NCI-H1417 (cell line): Measurements from ENCODE around the gene HPCAL1.

Experiments
- DNase-seq, 3 experiments: peaks; one replicate each; lab custom pipeline; 2025; lab: John Stamatoyannopoulos, UW

HPCAL1 gene

DNA sequence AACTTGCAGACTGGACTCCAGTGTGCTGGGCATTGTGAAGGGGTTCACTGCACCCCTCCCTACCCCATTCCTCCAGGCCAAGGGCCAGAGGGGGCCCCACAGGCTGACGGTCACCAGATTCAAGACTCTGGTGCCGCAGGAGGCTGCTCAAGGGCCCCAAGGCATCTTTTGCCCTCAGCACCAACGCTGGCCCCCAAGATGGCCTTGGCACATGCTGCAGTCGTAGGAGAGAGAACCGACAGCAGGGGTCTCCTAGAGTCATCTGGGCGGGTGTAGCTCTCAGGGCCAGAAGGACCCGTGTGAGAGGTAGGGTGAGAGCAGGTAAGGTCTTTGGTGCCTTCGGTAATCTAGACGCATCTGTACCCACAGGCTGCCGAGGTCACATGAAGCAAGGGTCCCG, 164.1 kb downstream of the HPCAL1 start:
- no peak for DNase-seq

- DNase-seq, result no peak
Observed at GRCh38 chr2:10467401-10467800, 164.7 kb downstream of the HPCAL1 start.

GRCh38 chr2:10469301-10469700, 166.6 kb downstream of the HPCAL1 start:
- DNase-seq, result no peak

DNA sequence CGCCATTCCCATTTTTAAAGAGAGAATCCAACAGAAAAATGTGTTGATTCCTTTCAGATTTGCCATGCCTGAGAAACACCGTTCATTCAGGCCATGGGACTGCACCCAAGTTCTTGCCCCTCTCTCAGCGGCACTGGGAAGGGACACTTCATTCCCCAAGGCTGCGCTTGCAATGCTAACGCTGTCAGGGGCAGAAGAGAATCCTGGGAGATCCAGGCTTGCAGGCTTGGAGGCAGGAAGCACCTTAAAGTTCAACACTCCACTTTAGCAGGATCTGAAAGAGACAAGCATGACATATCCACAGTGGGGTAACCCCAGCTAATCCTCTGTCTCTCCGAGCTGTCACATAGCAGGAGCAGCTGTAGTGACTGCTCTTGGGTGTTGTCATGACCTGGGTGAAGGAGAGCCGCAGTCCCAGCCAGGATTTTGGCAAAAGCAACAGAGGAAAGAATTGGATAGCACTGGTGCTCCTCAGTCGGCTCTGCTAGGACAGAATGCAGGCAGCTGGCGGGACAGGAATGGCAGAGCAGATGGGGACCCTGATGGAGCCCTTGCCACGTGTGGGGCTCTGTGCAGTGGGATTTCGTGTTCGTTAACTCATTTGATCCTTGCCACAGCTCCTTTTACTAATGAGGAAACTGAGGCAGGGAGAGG, 167.4 kb downstream of the HPCAL1 start:
- no peak for DNase-seq

GRCh38 chr2:10471046-10471571, 168.4 kb downstream of the HPCAL1 start:
- DNase-seq, result no peak

DNA sequence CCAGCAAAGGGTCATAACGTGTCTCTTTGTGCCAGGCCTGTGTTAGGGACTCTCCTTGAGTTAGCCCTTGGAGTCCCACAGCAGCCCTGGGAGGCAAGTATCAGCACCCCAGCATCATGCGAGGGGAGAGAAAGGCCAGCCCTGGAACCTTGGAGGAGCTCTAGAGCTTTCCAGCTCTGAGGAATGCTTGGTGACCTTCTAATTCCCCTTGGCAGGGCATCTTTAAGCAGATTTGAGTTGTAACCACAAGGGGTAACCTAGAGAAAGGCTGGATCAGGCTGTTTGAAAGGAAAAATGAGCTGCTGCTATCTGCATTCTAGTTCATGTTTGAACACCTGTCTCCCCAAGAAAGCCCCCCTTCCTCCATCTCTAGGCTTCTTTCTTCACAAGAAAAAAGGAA, 169.3 kb downstream of the HPCAL1 start:
- DNase-seq, result no peak

- DNase-seq, result no peak
Observed at GRCh38 chr2:10473121-10473756, 170.5 kb downstream of the HPCAL1 start.

DNA sequence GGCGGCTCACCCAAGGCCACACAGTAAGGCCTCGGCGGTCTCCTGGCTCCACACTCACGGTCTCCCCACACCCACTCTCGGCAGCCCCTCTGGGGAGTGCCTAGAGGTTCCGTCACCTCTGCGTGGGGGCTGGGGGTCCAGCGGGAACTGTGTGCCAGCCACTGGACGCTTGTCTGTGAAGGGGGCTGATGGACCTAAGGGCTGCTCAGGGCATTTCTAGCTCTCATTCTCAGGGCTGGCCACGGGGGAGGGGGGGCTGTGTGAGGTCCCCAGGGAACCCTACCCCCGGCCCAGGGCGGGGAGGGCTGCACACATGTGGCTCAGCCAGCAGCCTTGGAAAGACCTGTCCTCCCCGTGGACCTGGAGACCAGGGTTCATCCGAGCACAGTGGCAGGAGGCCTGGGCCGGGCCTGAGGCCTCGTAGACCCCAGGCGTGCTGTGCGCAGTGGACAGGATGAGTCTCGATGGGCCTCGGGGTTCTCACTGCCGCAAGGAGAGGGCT, 172.6 kb downstream of the HPCAL1 start:
- DNase-seq, result no peak

DNA sequence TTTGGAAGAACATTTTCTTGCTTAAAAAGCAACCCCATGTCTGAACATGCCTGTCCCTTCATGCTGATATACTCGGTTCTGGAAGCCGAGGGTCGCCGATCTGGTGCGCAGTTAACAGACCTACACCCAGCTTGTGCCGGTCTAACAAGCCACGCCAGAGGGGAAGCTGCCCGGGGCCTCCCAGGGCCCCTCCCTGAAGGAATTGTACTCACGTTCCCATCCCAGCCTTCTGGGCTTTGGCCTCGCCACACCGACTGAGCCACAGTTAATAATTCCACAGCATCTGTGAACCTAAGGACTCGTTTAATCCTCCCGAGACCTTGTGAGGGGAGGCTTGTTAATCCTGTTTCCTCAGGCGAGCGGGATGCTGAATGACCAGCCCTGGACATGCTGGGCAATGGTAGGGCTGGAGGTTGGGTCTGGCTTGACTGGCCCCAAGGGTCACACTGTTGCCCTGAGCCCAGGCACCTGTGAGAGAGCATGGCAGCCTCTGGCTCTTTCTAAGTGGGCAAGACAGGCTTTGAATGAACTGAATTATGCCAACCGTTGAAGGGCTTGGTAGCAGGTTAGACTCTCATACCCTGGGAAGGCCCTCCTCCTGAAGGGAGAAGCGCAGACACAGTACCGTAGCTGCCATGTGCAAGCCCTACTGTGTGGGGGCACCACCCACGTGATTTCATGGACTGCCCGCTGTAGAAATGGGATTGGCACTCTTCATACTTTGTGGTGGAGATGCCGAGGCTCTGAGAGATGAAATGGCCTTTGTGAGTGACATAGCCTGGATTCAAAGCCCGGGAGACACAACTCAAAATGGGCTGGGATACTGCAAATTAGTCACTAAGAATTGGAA, 173.3 kb downstream of the HPCAL1 start:
- no peak for DNase-seq

GRCh38 chr2:10476723-10477442, 174.2 kb downstream of the HPCAL1 start:
- no peak for DNase-seq
